DOHH2 (cell line): ENCODE results near the gene CRELD2.

ENCODE experiments used
- H3F3A ChIP-seq: fragments of 200-600 bp; sonication (generic), shearing (Covaris generic); 2 replicates; pipeline ENCODE4 v1.6.0; 2016; ENCODE audit warnings: antibody characterized with exemption, mild to moderate bottlenecking; ENCODE audit not compliant: control insufficient read depth, insufficient read depth
- H3K27ac ChIP-seq: fragments of 200-600 bp; sonication (generic); 2 replicates; pipeline ENCODE4 v1.5.1; 2014; ENCODE audit warnings: low read depth, mild to moderate bottlenecking, low read length, moderate library complexity
- H3K27me3 ChIP-seq: fragments of 200-600 bp; sonication (generic); 2 replicates; pipeline ENCODE4 v1.6.1; 2014; ENCODE audit warnings: mild to moderate bottlenecking, low read length, mixed read lengths; ENCODE audit not compliant: control insufficient read depth
- H3K36me3 ChIP-seq: fragments of 200-600 bp; sonication (generic); 2 replicates; pipeline ENCODE4 v1.6.1; 2014; ENCODE audit warnings: mild to moderate bottlenecking, low read length, moderate library complexity, mixed read lengths; ENCODE audit not compliant: control insufficient read depth
- H3K4me1 ChIP-seq: fragments of 200-600 bp; sonication (generic); 2 replicates; pipeline ENCODE4 v1.6.1; 2014; ENCODE audit warnings: mild to moderate bottlenecking, low read length, mixed read lengths; ENCODE audit not compliant: control insufficient read depth
- H3K4me2 ChIP-seq: fragments of 200-600 bp; sonication (generic); 2 replicates; pipeline ENCODE4 v1.6.0; 2014; ENCODE audit warnings: mild to moderate bottlenecking, low read length, moderate library complexity
- H3K4me3 ChIP-seq: fragments of 200-600 bp; sonication (generic); 2 replicates; pipeline ENCODE4 v1.5.1; 2014; ENCODE audit warnings: mild to moderate bottlenecking, low read length, mixed read lengths
- H3K79me2 ChIP-seq: fragments of 200-600 bp; sonication (generic); 2 replicates; pipeline ENCODE4 v1.6.1; 2014; ENCODE audit warnings: mild to moderate bottlenecking, low read length, mixed read lengths; ENCODE audit not compliant: control insufficient read depth
- H3K9me2 ChIP-seq: fragments of 200-600 bp; sonication (generic); replicated peaks from 2 replicates; pipeline ENCODE4 v1.6.1; 2014; ENCODE audit warnings: mild to moderate bottlenecking, low read length, mixed read lengths; ENCODE audit not compliant: control insufficient read depth
- H3K9me3 ChIP-seq: fragments of 200-600 bp; sonication (generic); 2 replicates; pipeline ENCODE4 v1.6.1; 2014; ENCODE audit warnings: antibody characterized with exemption, low read length, mixed read lengths; ENCODE audit not compliant: control insufficient read depth, insufficient read depth
- H4K20me1 ChIP-seq: fragments of 200-600 bp; sonication (generic); 2 replicates; pipeline ENCODE4 v1.6.0; 2014; ENCODE audit warnings: low read depth, mild to moderate bottlenecking, antibody characterized with exemption, low read length, moderate library complexity; ENCODE audit not compliant: control insufficient read depth, insufficient read depth
- CTCF ChIP-seq: fragments of 200-600 bp; sonication (generic); IDR thresholded peaks from one replicate; pipeline ENCODE4 v1.5.1; 2014; ENCODE audit warnings: antibody characterized with exemption, mild to moderate bottlenecking, low read depth, low read length; ENCODE audit not compliant: poor library complexity, severe bottlenecking
- EZH2phosphoT487 ChIP-seq: fragments of 200-600 bp; sonication (generic); IDR thresholded peaks from 2 replicates; pipeline ENCODE4 v1.6.1; 2017; ENCODE audit warnings: borderline replicate concordance, mild to moderate bottlenecking, antibody characterized with exemption, low read length, moderate library complexity, mixed read lengths

Gene CRELD2

GRCh38 chr22:49949914-49950292 lies 31.5 kb downstream of the CRELD2 start:
- TF ChIP-seq EZH2phosphoT487, result no peak
- TF ChIP-seq CTCF, result no peak
- Histone ChIP-seq H3K4me3 (no peak overlapping the region), H3K36me3 (no peaks in the 10 kb centered on the region), H3K9me3 (no peaks in the 10 kb centered on the region), H4K20me1 (no peaks in the 10 kb centered on the region), H3K79me2 (no peaks in the 10 kb centered on the region), H3K27me3 (no peaks in the 10 kb centered on the region), H3F3A (peaks cover 8% of the 10 kb centered on the region), H3K4me1 (peaks cover 37% of the 10 kb centered on the region), H3K27ac (no peak overlapping the region), H3K9me2 (no peaks in the 10 kb centered on the region), H3K4me2 (no peak overlapping the region)

GRCh38 chr22:49950396-49950994 lies 32.1 kb downstream of the CRELD2 start:
- no peak for TF ChIP-seq EZH2phosphoT487
- TF ChIP-seq CTCF, result no peak
- Histone ChIP-seq H3K27me3 (no peaks in the 10 kb centered on the region), H3K79me2 (no peaks in the 10 kb centered on the region), H3K36me3 (no peaks in the 10 kb centered on the region), H3K27ac (no peak overlapping the region), H3K9me2 (no peaks in the 10 kb centered on the region), H3F3A (peaks cover 4% of the 10 kb centered on the region), H4K20me1 (no peaks in the 10 kb centered on the region), H3K9me3 (no peaks in the 10 kb centered on the region), H3K4me2 (peak overlapping the region; percentile 24), H3K4me3 (no peak overlapping the region), H3K4me1 (peaks cover 32% of the 10 kb centered on the region)

- Histone ChIP-seq H3K27me3 (no peaks in the 10 kb centered on the region), H4K20me1 (no peaks in the 10 kb centered on the region), H3F3A (no peaks in the 10 kb centered on the region), H3K9me3 (no peaks in the 10 kb centered on the region), H3K79me2 (no peaks in the 10 kb centered on the region), H3K4me2 (peak overlapping the region; percentile 24), H3K4me3 (no peak overlapping the region), H3K36me3 (no peaks in the 10 kb centered on the region), H3K4me1 (peaks cover 25% of the 10 kb centered on the region), H3K27ac (no peak overlapping the region), H3K9me2 (no peaks in the 10 kb centered on the region)
- TF ChIP-seq CTCF (no peak), EZH2phosphoT487 (no peak)
Observed at GRCh38 chr22:49951000-49951677, 32.7 kb downstream of the CRELD2 start.
